Caco-2 (cell line): Measurements from ENCODE around the gene FUBP1. TPM values are rescaled to one million over a fixed set of nuclear protein-coding genes. Genes with fewer than 3 reads are reported as not detected.
A peak's percentile ranks its signal among the peaks of the same experiment; 100 is the strongest.

Source experiments
- BruUV-seq: library from RNA; stranded (reverse); fragments of 400-500 nt; replicated peaks from 2 replicates; lab custom pipeline; 2021; lab: Mats Ljungman, UMichigan
- CTCF ChIA-PET: fragments of 300-600 bp; sonication (Branson Sonifier 250); formaldehyde crosslinking; loops from one replicate; lab custom pipeline; 2022; ENCODE audit warnings: antibody characterized with exemption; lab: Charles Lee
- POLR2A ChIA-PET: fragments of 300-600 bp; sonication (Branson Sonifier 250); formaldehyde crosslinking; loops from one replicate; lab custom pipeline; 2022; ENCODE audit warnings: antibody characterized with exemption; lab: Charles Lee
- DNase-seq, 2 experiments: peaks; one replicate each; pipeline versions ENCODE4 v3.0.0 to v3.0.0-alpha.2; 2020 to 2022
- H3K27me3 ChIP-seq: replicated peaks from 2 replicates; pipeline ENCODE4 v1.6.0; 2011; ENCODE audit warnings: low read length; ENCODE audit not compliant: control insufficient read depth, insufficient read depth
- H3K36me3 ChIP-seq: 2 replicates; pipeline ENCODE4 v1.5.1; 2011; ENCODE audit warnings: low read length; ENCODE audit not compliant: control insufficient read depth, insufficient read depth
- H3K4me1 ChIP-seq: fragments of 250-450 bp; sonication (Bioruptor Pico); 2 replicates; pipeline ENCODE4 v1.5.1; 2020; ENCODE audit warnings: mild to moderate bottlenecking
- H3K4me3 ChIP-seq: 2 replicates; pipeline ENCODE4 v1.5.1; 2011; ENCODE audit warnings: low read depth, mild to moderate bottlenecking, control low read depth, low read length
- H3K9me3 ChIP-seq: fragments of 250-450 bp; sonication (Bioruptor Pico); 2 replicates; pipeline ENCODE4 v1.5.1; 2020; ENCODE audit warnings: mild to moderate bottlenecking, moderate library complexity
- H3K27ac Mint-ChIP-seq: one replicate; pipeline ENCODE4 v1.8.0; 2022; ENCODE audit warnings: mixed read lengths; ENCODE audit not compliant: unreplicated experiment
- H3K27me3 Mint-ChIP-seq: one replicate; pipeline ENCODE4 v1.8.0; 2022; ENCODE audit warnings: mixed read lengths; ENCODE audit not compliant: insufficient read depth, unreplicated experiment
- H3K36me3 Mint-ChIP-seq: one replicate; pipeline ENCODE4 v1.8.0; 2022; ENCODE audit warnings: mild to moderate bottlenecking, mixed read lengths; ENCODE audit not compliant: insufficient read depth, unreplicated experiment
- H3K4me1 Mint-ChIP-seq: one replicate; pipeline ENCODE4 v1.8.0; 2022; ENCODE audit warnings: low read depth, mixed read lengths; ENCODE audit not compliant: unreplicated experiment
- H3K4me3 Mint-ChIP-seq: one replicate; pipeline ENCODE4 v1.8.0; 2022; ENCODE audit warnings: mild to moderate bottlenecking, moderate library complexity, mixed read lengths; ENCODE audit not compliant: unreplicated experiment
- H3K9me3 Mint-ChIP-seq: one replicate; pipeline ENCODE4 v1.8.0; 2022; ENCODE audit warnings: mixed read lengths; ENCODE audit not compliant: unreplicated experiment
- CTCF ChIP-seq, 2 experiments: fragments of 200-600 bp in 1 of 2; IDR thresholded peaks; 1 replicate in 1 of 2; 2 replicates in 1 of 2; pipeline versions ENCODE4 v1.5.1 to v1.8.0; 2011 to 2022; ENCODE audit warnings: antibody characterized with exemption in 1 of 2, control low read depth in 1 of 2, inconsistent platforms in 1 of 2, low read depth in 1 of 2, low read length in 1 of 2, mild to moderate bottlenecking in 1 of 2, moderate library complexity in 1 of 2; ENCODE audit not compliant: insufficient read depth in 1 of 2, severe bottlenecking in 1 of 2, unreplicated experiment in 1 of 2
- intact Hi-C: fragments of 100-400 bp; cut with micrococcal nuclease; formaldehyde crosslinking; loops from one replicate; pipeline ENCODE4 v1.10.0; 2022; ENCODE audit not compliant: unreplicated experiment
- total RNA-seq: library from RNA; stranded (reverse); gene quantifications from 2 replicates; pipeline ENCODE4 v1.2.3, GENCODE V29; 2022

FUBP1 gene
- total RNA-seq, 1 experiment from 2014 or later = 90.1 TPM

DNA sequence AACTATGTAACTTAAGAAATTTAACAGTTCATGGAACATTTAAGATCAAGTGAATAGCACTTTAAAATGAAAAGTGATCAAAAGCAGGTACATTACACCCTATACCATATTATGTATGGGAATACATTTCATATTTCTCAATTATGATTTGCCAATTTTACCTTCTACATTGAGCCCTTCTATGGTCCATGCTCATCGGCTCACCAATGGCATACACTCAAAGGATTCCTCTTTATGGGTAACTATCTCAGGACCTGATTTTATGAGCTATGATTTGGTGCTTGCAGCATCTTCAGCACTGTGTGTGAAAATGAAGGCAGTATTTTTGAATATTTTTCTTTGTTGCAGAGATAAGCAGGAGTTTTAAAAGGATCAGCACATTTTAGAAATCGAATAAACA is 33.5 kb downstream of the FUBP1 start:
- ChIA-PET CTCF (no interaction called here), POLR2A (no interaction called here)
- Histone ChIP-seq H3K27me3 (no peaks in the 10 kb centered on the region), H3K4me1 (peaks cover 1% of the 10 kb centered on the region; the same call in 1 of the 2 replicates), H3K4me3 (no peak overlapping the region), H3K36me3 (no peaks in the 10 kb centered on the region), H3K9me3 (no peaks in the 10 kb centered on the region)
- Mint-ChIP-seq H3K27ac (no peak overlapping the region), H3K4me1 (no peaks in the 10 kb centered on the region), H3K36me3 (peaks cover 48% of the 10 kb centered on the region), H3K27me3 (no peaks in the 10 kb centered on the region), H3K9me3 (no peaks in the 10 kb centered on the region), H3K4me3 (no peak overlapping the region)
- no TSS peak for BruUV-seq
- DNase-seq = no peak
- intact Hi-C loops = no loop called here
- TF ChIP-seq CTCF (IDR thresholded peaks at IDR 0.05; ENCODE audit: insufficient read depth in 1 of 2, low read depth in 1 of 2, low read length in 1 of 2, severe bottlenecking in 1 of 2, unreplicated experiment in 1 of 2) = no peak

- no peak for TF ChIP-seq CTCF (IDR thresholded peaks at IDR 0.05; ENCODE audit: insufficient read depth in 1 of 2, low read depth in 1 of 2, low read length in 1 of 2, severe bottlenecking in 1 of 2, unreplicated experiment in 1 of 2)
- Mint-ChIP-seq H3K27me3 (no peaks in the 10 kb centered on the region), H3K36me3 (peaks cover 49% of the 10 kb centered on the region), H3K4me3 (no peak overlapping the region), H3K9me3 (no peaks in the 10 kb centered on the region), H3K27ac (no peak overlapping the region), H3K4me1 (peaks cover 17% of the 10 kb centered on the region)
- POLR2A ChIA-PET = no interaction called here
- no peak for DNase-seq
- no peaks in the 10 kb centered on the region for H3K27me3 ChIP-seq
- H3K36me3 ChIP-seq = no peaks in the 10 kb centered on the region
- H3K4me1 ChIP-seq = peaks cover 23% of the 10 kb centered on the region
- H3K9me3 ChIP-seq = no peaks in the 10 kb centered on the region
- no TSS peak for BruUV-seq
- intact Hi-C loops = no loop called here
- CTCF ChIA-PET = no interaction called here
- H3K4me3 ChIP-seq = no peak overlapping the region
Observed at GRCh38 chr1:77942400-77943140, 36.3 kb downstream of the FUBP1 start.

- no peak overlapping the region for H3K4me3 ChIP-seq
- Mint-ChIP-seq H3K4me1 (peaks cover 18% of the 10 kb centered on the region), H3K9me3 (no peaks in the 10 kb centered on the region), H3K27me3 (no peaks in the 10 kb centered on the region), H3K4me3 (no peak overlapping the region), H3K36me3 (peaks cover 46% of the 10 kb centered on the region), H3K27ac (no peak overlapping the region)
- BruUV-seq = TSS peak; percentile 2
- no peaks in the 10 kb centered on the region for H3K27me3 ChIP-seq
- peaks cover 23% of the 10 kb centered on the region for H3K4me1 ChIP-seq
- intact Hi-C loops = no loop called here
- no peak for DNase-seq
- no peaks in the 10 kb centered on the region for H3K9me3 ChIP-seq
- no peak for TF ChIP-seq CTCF (IDR thresholded peaks at IDR 0.05; ENCODE audit: insufficient read depth in 1 of 2, low read depth in 1 of 2, low read length in 1 of 2, severe bottlenecking in 1 of 2, unreplicated experiment in 1 of 2)
- CTCF ChIA-PET = no interaction called here
- POLR2A ChIA-PET = no interaction called here
- no peaks in the 10 kb centered on the region for H3K36me3 ChIP-seq
Observed at GRCh38 chr1:77940921-77941570, 37.8 kb downstream of the FUBP1 start.
